ENCODE results near the gene FBN2. TPM values are rescaled to one million over a fixed set of nuclear protein-coding genes. Genes with fewer than 3 reads are reported as not detected.

Gene FBN2
- total and polyA plus RNA-seq, 2 of the 4 experiments (the other 2 are of a cell fraction), result 26.7 to 69.0 TPM

DNA sequence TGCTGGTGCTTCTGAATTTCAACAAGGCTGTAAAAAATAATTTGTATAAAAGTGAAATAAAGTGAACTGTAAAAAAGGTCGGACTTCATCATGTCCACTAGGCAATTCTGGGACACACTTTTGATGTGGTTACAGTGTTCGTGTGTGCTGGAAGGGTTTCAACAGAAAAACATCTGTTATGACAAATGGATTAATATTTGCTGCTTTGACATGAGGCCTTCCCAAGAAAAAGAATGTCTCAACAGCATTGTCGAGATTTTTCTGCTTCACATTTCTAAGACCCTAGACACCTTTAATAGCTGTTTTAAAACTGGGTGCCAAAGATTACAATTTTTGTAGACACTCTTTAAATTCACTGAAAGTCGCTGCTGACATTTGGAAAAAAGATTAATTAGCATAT, 237.9 kb downstream of the FBN2 start:
- Histone ChIP-seq H3K56ac (ENCODE audit: extremely low read depth, insufficient read depth, low read length) (no peak overlapping the region), H3K27ac (ENCODE audit: insufficient read depth, low read length) (no peak overlapping the region), H3K4me2 (ENCODE audit: low read depth, low read length) (no peak overlapping the region), H3K9me1 (ENCODE audit: insufficient read depth, low read length) (0 out of 2 replicates have a peak, but pooled peaks cover 2% of the 10 kb centered on the region), H2AK5ac (ENCODE audit: low read depth, low read length) (no peak overlapping the region), H3K36me3 (ENCODE audit: control insufficient read depth, insufficient read depth, low read length) (peaks cover 17% of the 10 kb centered on the region), H4K8ac (ENCODE audit: low read depth in 2 of 2, low read length in 2 of 2) (no peak overlapping the region), H2BK15ac (ENCODE audit: low read depth, low read length) (no peak overlapping the region), H4K20me1 (ENCODE audit: insufficient read depth, low read length) (no peaks in the 10 kb centered on the region), H4K91ac (ENCODE audit: insufficient read depth, low read depth, low read length) (no peak overlapping the region), H3K4me3 (ENCODE audit: insufficient read depth, low read depth, low read length) (no peak overlapping the region), H3K18ac (ENCODE audit: low read depth, low read length) (no peak overlapping the region), H2BK20ac (ENCODE audit: low read depth, low read length) (no peak overlapping the region), H3K79me1 (ENCODE audit: low read depth in 1 of 2, low read length in 2 of 2) (no peaks in the 10 kb centered on the region), H2BK5ac (ENCODE audit: low read depth, low read length, poor library complexity, severe bottlenecking) (no peak overlapping the region), H3K23ac (ENCODE audit: low read depth, low read length) (no peak overlapping the region), H3K4me1 (ENCODE audit: control insufficient read depth, insufficient read depth, low read length) (no peaks in the 10 kb centered on the region), H3K27me3 (ENCODE audit: control insufficient read depth, insufficient read depth, low read length) (no peaks in the 10 kb centered on the region), H3K4ac (ENCODE audit: low read depth, low read length) (no peak overlapping the region), H4K5ac (ENCODE audit: low read depth, low read length) (no peak overlapping the region), H3K14ac (replicated peaks; ENCODE audit: low read depth, low read length) (no peak overlapping the region), H3K9me3 (ENCODE audit: control insufficient read depth, insufficient read depth, low read length) (no peaks in the 10 kb centered on the region), H2AFZ (replicated peaks; ENCODE audit: low read length, poor library complexity) (no peak overlapping the region), H2AK9ac (replicated peaks; ENCODE audit: low read depth, low read length, poor library complexity) (no peak overlapping the region), H3K9ac (ENCODE audit: low read depth, low read length) (no peak overlapping the region), H2BK120ac (ENCODE audit: low read depth, low read length) (no peak overlapping the region)
- intact Hi-C loops (cut with micrococcal nuclease) (no loop called here), in situ Hi-C loops (cut with MboI; ENCODE audit: low sequenced_read_pairs) (no loop called here), dilution Hi-C loops (cut with HindIII; ENCODE audit: low sequenced_read_pairs, unreplicated experiment) (no loop called here)
- ChIA-PET POLR2A (ENCODE audit: unreplicated experiment) (no interaction called here), CTCF (no interaction called here)
- TF ChIP-seq MAZ (IDR thresholded peaks at IDR 0.05; ENCODE audit: borderline replicate concordance, low read depth, low read length), result no peak
- no peak for TF ChIP-seq MXI1 (IDR thresholded peaks at IDR 0.05; ENCODE audit: borderline replicate concordance, low read depth, low read length)
- TF ChIP-seq RFX5 (IDR thresholded peaks at IDR 0.05; ENCODE audit: low read depth, low read length), result no peak
- no peak for TF ChIP-seq SMC3 (IDR thresholded peaks at IDR 0.05; ENCODE audit: low read depth, low read length)
- TF ChIP-seq, protein P1, sequence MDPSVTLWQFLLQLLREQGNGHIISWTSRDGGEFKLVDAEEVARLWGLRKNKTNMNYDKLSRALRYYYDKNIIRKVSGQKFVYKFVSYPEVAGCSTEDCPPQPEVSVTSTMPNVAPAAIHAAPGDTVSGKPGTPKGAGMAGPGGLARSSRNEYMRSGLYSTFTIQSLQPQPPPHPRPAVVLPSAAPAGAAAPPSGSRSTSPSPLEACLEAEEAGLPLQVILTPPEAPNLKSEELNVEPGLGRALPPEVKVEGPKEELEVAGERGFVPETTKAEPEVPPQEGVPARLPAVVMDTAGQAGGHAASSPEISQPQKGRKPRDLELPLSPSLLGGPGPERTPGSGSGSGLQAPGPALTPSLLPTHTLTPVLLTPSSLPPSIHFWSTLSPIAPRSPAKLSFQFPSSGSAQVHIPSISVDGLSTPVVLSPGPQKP (IDR thresholded peaks at IDR 0.05; ENCODE audit: borderline replicate concordance, low read depth, low read length), result no peak
- TF ChIP-seq FOS (IDR thresholded peaks at IDR 0.05; ENCODE audit: low read depth, low read length), result no peak
- TF ChIP-seq CEBPB (IDR thresholded peaks at IDR 0.05; ENCODE audit: low read depth, low read length), result no peak
- no peak for TF ChIP-seq CHD1 (IDR thresholded peaks at IDR 0.05; ENCODE audit: low read depth, low read length)
- no peak for TF ChIP-seq NFE2L2 (IDR thresholded peaks at IDR 0.05; ENCODE audit: low read depth, low read length)
- TF ChIP-seq, protein P2, sequence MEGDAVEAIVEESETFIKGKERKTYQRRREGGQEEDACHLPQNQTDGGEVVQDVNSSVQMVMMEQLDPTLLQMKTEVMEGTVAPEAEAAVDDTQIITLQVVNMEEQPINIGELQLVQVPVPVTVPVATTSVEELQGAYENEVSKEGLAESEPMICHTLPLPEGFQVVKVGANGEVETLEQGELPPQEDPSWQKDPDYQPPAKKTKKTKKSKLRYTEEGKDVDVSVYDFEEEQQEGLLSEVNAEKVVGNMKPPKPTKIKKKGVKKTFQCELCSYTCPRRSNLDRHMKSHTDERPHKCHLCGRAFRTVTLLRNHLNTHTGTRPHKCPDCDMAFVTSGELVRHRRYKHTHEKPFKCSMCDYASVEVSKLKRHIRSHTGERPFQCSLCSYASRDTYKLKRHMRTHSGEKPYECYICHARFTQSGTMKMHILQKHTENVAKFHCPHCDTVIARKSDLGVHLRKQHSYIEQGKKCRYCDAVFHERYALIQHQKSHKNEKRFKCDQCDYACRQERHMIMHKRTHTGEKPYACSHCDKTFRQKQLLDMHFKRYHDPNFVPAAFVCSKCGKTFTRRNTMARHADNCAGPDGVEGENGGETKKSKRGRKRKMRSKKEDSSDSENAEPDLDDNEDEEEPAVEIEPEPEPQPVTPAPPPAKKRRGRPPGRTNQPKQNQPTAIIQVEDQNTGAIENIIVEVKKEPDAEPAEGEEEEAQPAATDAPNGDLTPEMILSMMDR (conservative IDR thresholded peaks at IDR 0.05; ENCODE audit: low read depth, low read length), result no peak
- ATAC-seq (ENCODE audit: low read depth) (no peak), DNase-seq (no peak)
- BruUV-seq (replicated peaks), result no TSS peak
- no CpG with 5 or more reads among the region's 4 CpGs for WGBS, 2 experiments (ENCODE audit: extremely low coverage in 2 of 2, insufficient read length in 1 of 2)
